GM10248 (cell line): ENCODE data around the gene BACH2.
A peak's percentile ranks its signal among the peaks of the same experiment; 100 is the strongest.
"Not testable (repeated sequence)": the region's sequence is repeated elsewhere in the genome, so short reads cannot be mapped to it uniquely, and the experiment has no call there.

Experiments used
- CTCF ChIA-PET: fragments of 300-600 bp; sonication (Branson Sonifier 250); formaldehyde crosslinking; extraction: SDS; loops from one replicate; lab custom pipeline; 2021; ENCODE audit warnings: antibody characterized with exemption; lab: Yijun Ruan, JAX
- POLR2A ChIA-PET: fragments of 350-650 bp; sonication (Branson Sonifier 250); formaldehyde crosslinking; extraction: SDS; loops from one replicate; lab custom pipeline; 2020; ENCODE audit warnings: antibody characterized with exemption; lab: Yijun Ruan, JAX
- DNase-seq: peaks from one replicate; pipeline ENCODE4 v3.0.0; 2012; ENCODE audit errors: extremely low spot score
- TF ChIP-seq, protein P1 (sequence below): IDR thresholded peaks from 2 replicates; pipeline ENCODE4 v1.5.1; 2012; ENCODE audit warnings: mild to moderate bottlenecking, low read depth; ENCODE audit errors: extremely low read depth, missing control alignments, control extremely low read depth

The BACH2 gene

DNA sequence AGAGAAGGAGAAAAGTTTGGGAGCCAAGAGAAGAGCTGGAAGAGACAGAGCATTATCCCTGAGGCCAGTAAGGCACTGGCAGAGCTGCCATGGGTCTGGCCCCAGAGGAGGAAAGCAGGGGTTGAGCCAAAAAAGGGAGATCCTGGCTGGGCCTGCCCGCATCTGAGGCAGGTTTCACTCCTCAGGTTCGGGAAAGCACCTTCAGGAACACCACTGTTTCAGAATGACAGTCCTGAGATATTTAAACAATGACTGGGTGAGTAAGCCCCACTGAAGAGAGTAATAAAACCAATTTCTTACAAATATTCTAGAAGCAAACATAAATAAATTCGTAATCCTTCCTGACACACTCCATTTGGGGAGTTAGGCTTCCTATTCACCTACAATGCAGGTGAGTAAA, 152.2 kb downstream of the BACH2 start:
- TF ChIP-seq, protein P1, sequence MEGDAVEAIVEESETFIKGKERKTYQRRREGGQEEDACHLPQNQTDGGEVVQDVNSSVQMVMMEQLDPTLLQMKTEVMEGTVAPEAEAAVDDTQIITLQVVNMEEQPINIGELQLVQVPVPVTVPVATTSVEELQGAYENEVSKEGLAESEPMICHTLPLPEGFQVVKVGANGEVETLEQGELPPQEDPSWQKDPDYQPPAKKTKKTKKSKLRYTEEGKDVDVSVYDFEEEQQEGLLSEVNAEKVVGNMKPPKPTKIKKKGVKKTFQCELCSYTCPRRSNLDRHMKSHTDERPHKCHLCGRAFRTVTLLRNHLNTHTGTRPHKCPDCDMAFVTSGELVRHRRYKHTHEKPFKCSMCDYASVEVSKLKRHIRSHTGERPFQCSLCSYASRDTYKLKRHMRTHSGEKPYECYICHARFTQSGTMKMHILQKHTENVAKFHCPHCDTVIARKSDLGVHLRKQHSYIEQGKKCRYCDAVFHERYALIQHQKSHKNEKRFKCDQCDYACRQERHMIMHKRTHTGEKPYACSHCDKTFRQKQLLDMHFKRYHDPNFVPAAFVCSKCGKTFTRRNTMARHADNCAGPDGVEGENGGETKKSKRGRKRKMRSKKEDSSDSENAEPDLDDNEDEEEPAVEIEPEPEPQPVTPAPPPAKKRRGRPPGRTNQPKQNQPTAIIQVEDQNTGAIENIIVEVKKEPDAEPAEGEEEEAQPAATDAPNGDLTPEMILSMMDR = no peak
- CTCF ChIA-PET = no interaction called here
- POLR2A ChIA-PET = no interaction called here
- DNase-seq = peak; percentile 22

GRCh38 chr6:90140683-90141082, 156.0 kb downstream of the BACH2 start:
- POLR2A ChIA-PET = no interaction called here
- DNase-seq = no peak
- TF ChIP-seq, protein P1 = no peak
- CTCF ChIA-PET = no interaction called here

GRCh38 chr6:90139272-90139817, 157.3 kb downstream of the BACH2 start:
- no peak for DNase-seq
- ChIA-PET POLR2A (no interaction called here), CTCF (no interaction called here)
- TF ChIP-seq, protein P1 = no peak

DNA sequence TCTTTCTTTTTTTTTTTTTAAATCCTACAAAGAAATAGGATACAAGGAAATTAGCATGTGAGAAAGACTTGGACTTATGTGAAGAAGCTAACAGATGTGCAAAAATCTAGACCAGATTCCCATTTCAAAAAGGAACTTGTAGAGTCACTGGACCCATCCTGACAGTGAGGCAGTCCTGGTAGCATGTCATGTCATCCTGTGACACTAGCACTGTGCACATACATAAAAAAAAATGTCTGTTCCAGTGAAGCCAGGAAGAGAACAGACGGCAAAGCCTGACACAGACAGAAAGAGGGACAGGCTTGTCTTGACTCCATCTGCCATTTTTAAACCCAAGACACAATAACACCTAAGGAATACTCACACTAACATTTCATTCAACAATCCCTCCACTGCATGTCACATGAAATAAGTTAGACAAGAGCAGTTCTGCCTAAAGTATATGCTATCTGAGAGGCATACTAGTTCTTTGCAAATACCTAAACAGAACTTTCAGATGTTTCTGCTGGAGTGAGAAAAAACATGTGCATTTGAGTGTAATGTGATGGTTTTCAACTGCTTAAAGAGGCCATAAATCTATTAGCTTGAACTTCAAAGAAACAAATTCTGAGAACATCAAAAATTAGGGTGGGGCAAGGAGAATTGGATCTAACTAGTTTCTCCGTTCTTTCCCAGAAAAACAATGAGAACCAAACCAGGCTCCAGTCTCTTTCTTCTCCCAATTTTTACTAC, 159.6 kb downstream of the BACH2 start:
- ChIA-PET POLR2A (no interaction called here), CTCF (no interaction called here)
- TF ChIP-seq, protein P1 = no peak
- no peak for DNase-seq

DNA sequence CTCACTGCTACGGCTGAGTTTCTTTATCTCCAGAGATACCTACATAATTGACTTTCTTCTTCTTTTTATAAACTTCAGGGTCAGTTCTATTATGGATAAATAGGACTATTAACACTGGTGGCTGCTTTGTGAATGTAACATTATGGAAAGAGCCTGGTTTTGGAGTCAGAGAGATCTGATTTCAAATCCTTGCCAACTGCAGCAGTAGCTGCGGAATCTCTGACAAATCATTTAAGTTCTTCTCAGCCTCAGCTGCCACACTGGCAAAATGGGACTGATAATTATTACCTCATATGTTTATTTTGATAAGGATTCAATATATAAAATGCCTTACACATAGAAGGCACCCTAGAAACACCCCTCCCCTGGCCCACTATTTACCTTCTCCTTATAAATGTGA, 160.5 kb downstream of the BACH2 start:
- POLR2A ChIA-PET = no interaction called here
- TF ChIP-seq, protein P1 = no peak

GRCh38 chr6:90135667-90136066, 161.0 kb downstream of the BACH2 start:
- no peak for DNase-seq
- POLR2A ChIA-PET = no interaction called here
- CTCF ChIA-PET = no interaction called here
- TF ChIP-seq, protein P1 = no peak

More for the DNA sequence above, 160.5 kb downstream of the BACH2 start:
- no peak for DNase-seq
- CTCF ChIA-PET = no interaction called here

DNA sequence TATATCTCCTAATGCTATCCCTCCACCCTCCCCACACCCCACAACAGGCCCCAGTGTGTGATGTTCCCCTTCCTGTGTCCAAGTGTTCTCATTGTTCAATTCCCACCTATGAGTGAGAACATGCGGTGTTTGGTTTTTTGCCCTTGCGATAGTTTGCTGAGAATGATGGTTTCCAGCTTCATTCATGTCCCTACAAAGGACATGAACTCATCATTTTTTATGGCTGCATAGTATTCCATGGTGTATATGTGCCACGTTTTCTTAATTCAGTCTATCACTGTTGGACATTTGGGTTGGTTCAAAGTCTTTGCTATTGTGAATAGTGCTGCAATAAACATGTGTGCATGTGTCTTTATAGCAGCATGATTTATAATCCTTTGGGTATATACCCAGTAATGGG, 163.0 kb downstream of the BACH2 start:
- CTCF ChIA-PET, POLR2A ChIA-PET, DNase-seq: not testable (repeated sequence)
